LNCAP (cell line): ENCODE measurements around the gene TMEM14A.

Experiments
- TF ChIP-seq, protein P1 (sequence below): fragments of 450-650 bp; IDR thresholded peaks from 2 replicates; pipeline ENCODE4 v1.5.1; 2017; ENCODE audit warnings: mild to moderate bottlenecking

The TMEM14A gene

GRCh38 chr6:52661551-52661950, 9.4 kb upstream of the TMEM14A start:
- TF ChIP-seq, protein P1, sequence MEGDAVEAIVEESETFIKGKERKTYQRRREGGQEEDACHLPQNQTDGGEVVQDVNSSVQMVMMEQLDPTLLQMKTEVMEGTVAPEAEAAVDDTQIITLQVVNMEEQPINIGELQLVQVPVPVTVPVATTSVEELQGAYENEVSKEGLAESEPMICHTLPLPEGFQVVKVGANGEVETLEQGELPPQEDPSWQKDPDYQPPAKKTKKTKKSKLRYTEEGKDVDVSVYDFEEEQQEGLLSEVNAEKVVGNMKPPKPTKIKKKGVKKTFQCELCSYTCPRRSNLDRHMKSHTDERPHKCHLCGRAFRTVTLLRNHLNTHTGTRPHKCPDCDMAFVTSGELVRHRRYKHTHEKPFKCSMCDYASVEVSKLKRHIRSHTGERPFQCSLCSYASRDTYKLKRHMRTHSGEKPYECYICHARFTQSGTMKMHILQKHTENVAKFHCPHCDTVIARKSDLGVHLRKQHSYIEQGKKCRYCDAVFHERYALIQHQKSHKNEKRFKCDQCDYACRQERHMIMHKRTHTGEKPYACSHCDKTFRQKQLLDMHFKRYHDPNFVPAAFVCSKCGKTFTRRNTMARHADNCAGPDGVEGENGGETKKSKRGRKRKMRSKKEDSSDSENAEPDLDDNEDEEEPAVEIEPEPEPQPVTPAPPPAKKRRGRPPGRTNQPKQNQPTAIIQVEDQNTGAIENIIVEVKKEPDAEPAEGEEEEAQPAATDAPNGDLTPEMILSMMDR, result no peak

DNA sequence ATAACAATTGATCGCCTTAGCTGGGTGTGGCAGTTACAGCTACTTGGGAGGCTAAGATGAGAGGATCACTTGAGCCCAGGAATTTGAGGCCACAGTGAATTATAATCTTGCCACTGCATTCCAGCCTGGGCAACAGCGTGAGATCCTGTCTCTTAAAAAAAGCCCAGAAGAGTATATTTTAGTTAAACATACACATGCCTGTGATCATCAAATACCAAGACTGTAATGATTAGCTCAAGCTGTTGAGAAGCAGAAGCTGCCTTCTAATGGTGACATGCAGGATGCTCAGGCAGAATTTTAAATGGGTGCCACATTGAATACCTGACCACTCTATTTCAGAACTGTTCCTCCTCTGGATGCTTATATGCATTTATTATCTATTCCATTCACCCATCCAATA, 8.9 kb upstream of the TMEM14A start:
- TF ChIP-seq, protein P1, result no peak

DNA sequence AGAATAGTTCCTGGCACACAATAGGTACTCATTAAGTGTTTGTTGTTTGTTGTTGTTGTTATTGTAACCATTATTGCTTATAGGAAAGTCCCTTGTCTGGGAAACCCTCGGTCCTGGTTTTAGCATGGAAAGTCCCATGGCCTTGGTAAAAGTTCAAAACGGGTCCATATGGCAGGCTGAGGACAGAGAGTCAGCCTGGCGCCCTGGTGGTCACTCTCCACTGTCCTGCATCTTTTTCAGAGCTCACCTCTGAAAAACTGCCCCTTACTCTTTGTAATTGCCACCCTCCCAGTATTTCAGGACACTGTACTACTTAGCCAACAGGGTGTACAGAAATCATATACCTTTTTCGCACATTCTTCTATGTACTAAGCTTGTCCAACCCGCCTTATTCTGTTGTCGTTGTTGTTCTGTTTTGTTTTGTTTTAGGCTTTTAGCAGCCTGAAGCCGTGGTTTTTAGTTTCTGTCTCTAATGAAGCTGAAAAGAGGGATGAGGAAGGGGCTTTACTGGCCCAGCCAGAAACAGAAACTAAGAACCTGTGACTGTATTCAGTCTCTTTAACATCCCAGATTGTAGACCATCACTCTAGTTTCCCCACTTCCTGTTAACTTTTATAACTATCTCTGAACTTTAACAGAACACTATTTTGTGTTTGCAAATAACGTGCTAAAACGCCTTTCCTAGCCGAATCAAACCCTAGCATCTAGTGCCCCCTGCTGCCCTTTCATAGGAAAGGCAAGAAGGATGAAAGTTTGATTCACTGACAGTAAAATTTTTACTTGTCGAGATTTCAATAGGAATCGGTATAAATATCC, 7.6 kb upstream of the TMEM14A start:
- TF ChIP-seq, protein P1, result peak; percentile 74

DNA sequence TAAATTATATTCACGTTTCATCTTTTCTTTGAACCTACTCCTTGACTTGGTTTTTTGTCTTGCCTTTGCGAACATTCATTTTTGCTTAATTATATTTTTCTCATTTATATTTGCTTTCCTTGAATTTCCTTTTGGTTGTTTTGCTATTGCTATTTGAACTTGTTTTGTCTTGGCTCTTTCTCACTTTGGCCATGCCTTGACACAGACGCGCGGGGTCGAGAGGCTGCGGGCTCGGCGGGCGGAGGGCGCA, 7.1 kb upstream of the TMEM14A start:
- TF ChIP-seq, protein P1, result no peak; the same call in 1 of the 2 replicates

- TF ChIP-seq, protein P1, result no peak
These were observed 6.5 kb upstream of the TMEM14A start for GRCh38 chr6:52664186-52664990.

DNA sequence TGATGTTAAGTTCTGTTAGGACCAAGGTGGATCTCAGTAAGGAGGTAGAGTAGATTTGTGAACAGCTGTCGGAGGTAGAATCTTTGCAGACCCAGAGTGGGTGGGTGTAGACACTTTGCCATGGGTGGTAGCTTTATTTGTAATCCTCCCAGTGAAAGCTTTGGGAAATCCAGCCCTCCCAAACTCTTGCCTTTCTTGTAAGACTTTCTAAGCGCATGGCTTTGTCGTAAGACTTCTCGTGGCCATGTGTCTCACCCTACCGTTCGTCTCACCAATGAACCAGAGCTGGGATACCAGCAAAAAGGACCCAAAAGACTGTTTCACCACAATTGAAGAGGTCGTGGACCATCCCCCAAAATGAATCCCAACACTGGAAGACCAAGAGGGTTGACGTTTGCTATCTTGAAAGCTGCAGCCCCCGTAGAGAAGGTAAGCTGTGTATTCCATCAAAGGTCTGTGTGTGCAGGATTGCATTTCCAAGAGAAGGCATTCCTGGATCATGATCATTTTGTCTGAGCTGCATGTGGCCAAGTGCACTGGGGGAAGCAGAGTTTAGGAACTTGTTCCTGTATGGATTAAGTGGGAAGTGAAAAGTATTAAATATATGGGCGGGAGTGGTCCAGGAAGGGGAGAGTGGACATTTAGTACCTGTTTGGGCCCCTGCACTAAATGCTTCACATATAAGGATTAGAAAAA, 5.8 kb upstream of the TMEM14A start:
- TF ChIP-seq, protein P1, result no peak

GRCh38 chr6:52666071-52666470, 4.8 kb upstream of the TMEM14A start:
- TF ChIP-seq, protein P1, result no peak
